Measurements from ENCODE around the gene PGP. TPM values are rescaled to one million over a fixed set of nuclear protein-coding genes. Genes with fewer than 3 reads are reported as not detected.

The PGP gene
- total RNA-seq, 1 experiment from 2014 or later: 45.0 TPM

GRCh38 chr16:2177101-2177500, 37.5 kb downstream of the PGP start:
- DNase-seq: no peak
- CTCF ChIA-PET: interaction anchor here (0.7 to 0.9 kb wide), 2 partner anchors 14 to 1080 kb away, joined by 3 to 6 read pairs; no protein-coding TSS in a partner anchor
- Mint-ChIP-seq H3K4me3 (ENCODE audit: low read depth, unreplicated experiment) (no peak overlapping the region), H3K36me3 (ENCODE audit: insufficient read depth, unreplicated experiment) (peaks cover 69% of the 10 kb centered on the region), H3K27ac (ENCODE audit: unreplicated experiment) (no peak overlapping the region), H3K27me3 (ENCODE audit: unreplicated experiment) (no peaks in the 10 kb centered on the region), H3K4me1 (ENCODE audit: low read depth, unreplicated experiment) (no peaks in the 10 kb centered on the region), H3K9me3 (ENCODE audit: low read depth, unreplicated experiment) (no peaks in the 10 kb centered on the region)
- no TSS peak for BruUV-seq (replicated peaks)
- intact Hi-C loops (cut with micrococcal nuclease; ENCODE audit: unreplicated experiment): no loop called here
- no peak for TF ChIP-seq CTCF (IDR thresholded peaks at IDR 0.05; ENCODE audit: unreplicated experiment)

- no peak for TF ChIP-seq CTCF (IDR thresholded peaks at IDR 0.05; ENCODE audit: unreplicated experiment)
- no peaks in the 10 kb centered on the region for H3K27me3 Mint-ChIP-seq (ENCODE audit: unreplicated experiment)
- H3K4me3 Mint-ChIP-seq (ENCODE audit: low read depth, unreplicated experiment): no peak overlapping the region
- BruUV-seq (replicated peaks): no TSS peak
- CTCF ChIA-PET: no interaction called here
- DNase-seq: no peak
- no peaks in the 10 kb centered on the region for H3K9me3 Mint-ChIP-seq (ENCODE audit: low read depth, unreplicated experiment)
- no peak overlapping the region for H3K27ac Mint-ChIP-seq (ENCODE audit: unreplicated experiment)
- intact Hi-C loops (cut with micrococcal nuclease; ENCODE audit: unreplicated experiment): no loop called here
- no peaks in the 10 kb centered on the region for H3K4me1 Mint-ChIP-seq (ENCODE audit: low read depth, unreplicated experiment)
- H3K36me3 Mint-ChIP-seq (ENCODE audit: insufficient read depth, unreplicated experiment): peaks cover 68% of the 10 kb centered on the region
Measured at GRCh38 chr16:2176047-2176446, 38.6 kb downstream of the PGP start.

DNA sequence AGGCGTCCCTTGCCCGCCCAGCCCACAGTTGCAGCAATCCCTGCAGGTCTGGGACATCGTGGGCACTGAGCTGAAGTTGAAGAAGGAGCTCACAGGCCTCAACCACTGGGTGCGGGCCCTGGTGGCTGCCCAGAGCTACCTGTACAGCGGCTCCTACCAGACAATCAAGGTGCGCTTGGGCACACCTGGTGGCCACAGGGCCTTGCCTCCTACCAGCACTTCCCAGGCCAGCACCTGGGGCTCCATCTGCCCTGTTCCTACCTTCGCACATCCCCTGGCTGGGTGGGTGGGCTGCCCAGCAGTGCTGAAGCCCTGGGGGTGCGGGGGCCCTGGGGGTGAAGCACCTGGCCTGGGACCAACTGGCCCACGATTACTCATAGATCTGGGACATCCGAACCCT, 39.2 kb downstream of the PGP start:
- no peaks in the 10 kb centered on the region for H3K4me1 Mint-ChIP-seq (ENCODE audit: low read depth, unreplicated experiment)
- CTCF ChIA-PET: no interaction called here

DNA sequence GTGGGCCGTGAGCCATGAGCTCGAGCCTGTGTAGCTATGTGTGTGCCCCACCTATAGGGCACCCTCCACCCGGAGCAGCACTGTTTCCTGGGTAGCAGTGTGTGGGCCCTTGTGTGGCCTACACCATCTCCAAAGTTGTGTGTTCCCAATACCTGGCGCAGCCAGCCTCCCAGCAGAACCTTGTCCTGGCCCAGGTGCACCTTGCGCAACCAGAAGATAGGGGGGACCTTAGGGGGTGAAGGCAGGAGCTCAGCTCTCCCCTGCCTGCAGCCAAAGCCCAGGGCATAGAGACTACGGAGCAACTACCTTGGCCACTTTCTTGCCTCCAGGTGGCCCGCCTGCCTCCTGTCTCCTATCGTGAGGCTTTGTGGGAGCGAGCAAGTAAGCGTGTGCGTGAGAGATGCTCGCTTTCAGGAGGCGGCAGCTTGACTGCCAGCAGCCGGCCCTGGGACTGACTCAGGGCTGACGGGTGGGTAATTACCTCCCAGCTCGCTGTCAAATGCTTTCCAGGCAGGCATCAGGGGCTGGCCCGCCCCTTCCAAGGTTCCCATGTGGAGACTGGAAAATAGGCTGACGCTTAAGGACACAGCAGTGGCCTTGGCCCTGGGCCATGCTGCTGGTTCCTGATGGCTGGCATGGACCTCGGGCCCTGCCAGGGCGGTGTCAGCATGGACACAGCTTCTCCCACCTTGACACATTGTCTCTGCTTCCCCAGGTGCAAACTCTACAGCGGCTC, 40.1 kb downstream of the PGP start:
- H3K4me3 Mint-ChIP-seq (ENCODE audit: low read depth, unreplicated experiment): no peak overlapping the region
- H3K36me3 Mint-ChIP-seq (ENCODE audit: insufficient read depth, unreplicated experiment): peaks cover 77% of the 10 kb centered on the region
- no peak overlapping the region for H3K27ac Mint-ChIP-seq (ENCODE audit: unreplicated experiment)
- H3K27me3 Mint-ChIP-seq (ENCODE audit: unreplicated experiment): no peaks in the 10 kb centered on the region
- no peaks in the 10 kb centered on the region for H3K4me1 Mint-ChIP-seq (ENCODE audit: low read depth, unreplicated experiment)
- no peak for DNase-seq
- TF ChIP-seq CTCF (IDR thresholded peaks at IDR 0.05; ENCODE audit: unreplicated experiment): no peak
- CTCF ChIA-PET: interaction anchor here (0.6 kb wide), 1 partner anchor 333 kb away, joined by 5 read pairs; no protein-coding TSS in a partner anchor
- no peaks in the 10 kb centered on the region for H3K9me3 Mint-ChIP-seq (ENCODE audit: low read depth, unreplicated experiment)
- BruUV-seq (replicated peaks): no TSS peak
- intact Hi-C loops (cut with micrococcal nuclease; ENCODE audit: unreplicated experiment): no loop called here

More for the DNA sequence above, 39.2 kb downstream of the PGP start:
- H3K27me3 Mint-ChIP-seq (ENCODE audit: unreplicated experiment): no peaks in the 10 kb centered on the region
- no peak overlapping the region for H3K27ac Mint-ChIP-seq (ENCODE audit: unreplicated experiment)
- no peak overlapping the region for H3K4me3 Mint-ChIP-seq (ENCODE audit: low read depth, unreplicated experiment)
- intact Hi-C loops (cut with micrococcal nuclease; ENCODE audit: unreplicated experiment): no loop called here
- no TSS peak for BruUV-seq (replicated peaks)
- TF ChIP-seq CTCF (IDR thresholded peaks at IDR 0.05; ENCODE audit: unreplicated experiment): no peak
- DNase-seq: no peak
- no peaks in the 10 kb centered on the region for H3K9me3 Mint-ChIP-seq (ENCODE audit: low read depth, unreplicated experiment)
- H3K36me3 Mint-ChIP-seq (ENCODE audit: insufficient read depth, unreplicated experiment): peaks cover 72% of the 10 kb centered on the region

All from Calu3 (cell line).